GM21390 (cell line): ENCODE data around the gene ZNHIT1.
A peak's percentile ranks its signal among the peaks of the same experiment; 100 is the strongest.
"Not testable (repeated sequence)": the region's sequence is repeated elsewhere in the genome, so short reads cannot be mapped to it uniquely, and the experiment has no call there.

Source experiments
- ATAC-seq: cut with Tn5 transposase; IDR thresholded peaks from one replicate; pipeline ENCODE4 v1.9.1; 2021; ENCODE audit not compliant: unreplicated experiment

The ZNHIT1 gene

DNA sequence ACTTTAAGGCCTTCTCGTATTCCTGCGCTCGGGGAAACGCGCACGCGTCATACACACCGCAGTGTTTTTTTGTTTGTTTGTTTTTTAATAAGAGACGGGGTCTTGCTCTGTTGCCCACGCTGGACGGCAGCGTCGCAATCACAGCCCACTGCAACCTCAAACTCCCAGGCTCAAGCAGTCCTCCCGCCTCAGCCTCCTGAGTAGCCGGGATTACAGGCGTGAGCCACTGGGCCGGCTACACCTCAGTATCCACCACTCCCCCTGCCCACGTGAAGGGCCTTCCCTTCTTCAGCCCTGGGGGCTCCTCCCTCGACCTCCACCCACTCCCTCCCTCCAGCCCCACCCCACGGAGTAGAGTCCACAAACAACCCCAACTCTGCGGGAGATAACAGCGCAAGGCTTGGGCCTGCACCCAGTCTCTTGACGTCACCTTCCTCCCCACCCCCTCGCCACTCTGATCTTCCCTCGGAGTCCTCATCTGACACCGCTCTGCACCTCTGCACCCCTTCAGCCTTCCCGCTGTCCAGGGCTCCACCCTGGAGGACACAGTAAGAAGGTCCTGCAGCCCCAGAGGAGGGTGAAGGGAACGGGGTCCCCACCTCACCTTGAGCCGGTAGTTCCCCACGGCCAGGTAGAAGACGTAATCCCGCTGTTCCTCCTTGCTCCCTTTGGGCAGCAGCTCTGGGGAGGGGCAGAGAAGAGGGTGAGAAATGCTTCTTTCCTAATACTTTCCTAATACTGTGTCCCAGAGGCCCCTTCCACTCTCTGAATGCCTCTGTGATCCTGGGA, 22.5 kb downstream of the ZNHIT1 start:
- no peak for ATAC-seq

DNA sequence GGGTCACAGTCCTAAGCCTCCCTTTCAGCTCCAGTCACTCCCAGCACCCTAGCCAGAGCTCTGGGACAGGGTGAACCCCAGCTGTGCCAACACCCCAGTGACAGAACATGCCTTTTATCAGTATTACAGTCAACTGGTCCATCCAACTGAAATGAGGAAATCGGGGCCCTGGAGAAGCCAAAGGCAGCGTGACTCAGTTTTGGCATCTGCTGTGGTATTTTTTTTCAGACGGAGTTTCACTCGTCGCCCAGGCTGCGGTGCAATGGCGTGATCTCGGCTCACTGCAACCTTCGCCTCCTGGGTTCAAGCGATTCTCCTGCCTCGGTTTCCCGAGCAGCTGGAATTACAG, 23.0 kb downstream of the ZNHIT1 start:
- ATAC-seq, result no peak

DNA sequence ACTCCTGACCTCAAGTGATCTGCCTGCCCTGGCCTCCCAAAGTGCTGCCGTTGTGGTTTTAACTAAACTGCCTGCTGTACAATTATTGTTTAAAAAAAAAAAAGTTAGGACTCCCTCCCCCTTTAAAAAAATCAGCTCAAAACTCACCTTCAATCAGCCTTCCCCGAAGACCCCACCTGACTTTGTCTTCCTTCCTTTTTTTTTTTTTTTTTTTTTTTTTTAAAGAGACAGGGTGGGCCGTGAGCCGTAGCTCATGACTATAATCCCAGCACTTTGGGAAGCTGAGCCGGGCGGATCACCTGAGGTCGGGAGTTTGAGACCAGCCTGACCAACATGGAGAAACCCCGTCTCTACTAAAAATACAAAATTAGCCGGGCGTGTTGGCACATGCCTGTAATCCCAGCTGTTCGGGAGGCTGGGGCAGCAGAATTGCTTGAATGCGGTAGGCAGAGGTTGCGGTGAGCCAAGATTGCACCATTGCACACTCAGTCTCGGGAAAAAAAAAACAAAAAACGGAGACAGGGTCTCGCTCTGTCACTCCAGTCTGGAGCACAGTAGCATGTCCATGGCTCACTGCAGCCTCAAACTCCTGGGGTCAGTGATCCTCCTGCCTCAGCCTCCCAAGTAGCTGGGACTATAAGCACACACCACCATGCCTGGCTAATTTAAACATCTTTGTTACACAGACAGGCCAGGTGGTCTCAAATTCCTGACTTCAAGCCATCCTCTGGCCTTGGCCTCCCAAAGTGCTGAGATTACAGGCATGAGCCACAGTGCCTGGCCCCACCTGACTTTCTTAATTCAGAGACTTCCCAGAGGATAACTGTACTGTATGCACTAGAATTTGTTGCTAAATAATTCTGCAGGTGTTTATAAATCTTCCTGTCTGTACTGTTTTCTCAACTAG, 23.7 kb downstream of the ZNHIT1 start:
- ATAC-seq, result no peak

DNA sequence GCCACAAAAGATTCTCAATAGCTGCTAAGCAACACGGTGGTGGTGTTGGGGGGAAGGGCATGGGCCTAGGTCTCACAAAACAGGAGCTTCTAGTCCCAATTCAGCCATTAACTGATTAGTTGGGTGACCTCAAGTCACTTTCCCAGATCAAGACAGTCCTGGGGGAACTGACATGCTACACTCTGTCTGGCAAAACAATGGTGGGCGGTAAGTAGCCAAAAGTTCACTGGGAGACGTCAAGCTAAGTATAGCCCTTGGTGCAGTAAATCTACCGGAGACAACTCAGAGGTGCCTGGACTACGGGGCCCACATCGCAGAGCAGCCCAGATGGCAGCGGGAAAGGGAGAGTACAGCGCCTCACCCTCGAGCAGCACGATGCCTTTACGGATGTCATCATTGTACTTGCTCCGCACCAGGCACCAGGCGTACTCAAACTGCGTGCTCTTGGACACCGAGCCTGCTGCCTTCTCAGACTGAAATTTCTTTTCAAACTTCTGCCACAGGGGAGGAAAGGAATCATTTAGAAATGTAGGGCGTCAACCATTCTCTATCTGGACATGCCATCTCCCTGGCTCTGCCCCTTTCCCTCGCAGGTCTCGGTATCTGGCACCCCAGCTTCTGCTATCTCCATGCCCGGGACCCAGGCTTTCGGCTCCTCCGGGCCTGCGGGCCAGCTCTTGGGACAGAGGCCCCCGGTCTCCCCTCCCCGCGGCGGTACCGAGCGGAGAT, 25.8 kb downstream of the ZNHIT1 start:
- ATAC-seq, result no peak

DNA sequence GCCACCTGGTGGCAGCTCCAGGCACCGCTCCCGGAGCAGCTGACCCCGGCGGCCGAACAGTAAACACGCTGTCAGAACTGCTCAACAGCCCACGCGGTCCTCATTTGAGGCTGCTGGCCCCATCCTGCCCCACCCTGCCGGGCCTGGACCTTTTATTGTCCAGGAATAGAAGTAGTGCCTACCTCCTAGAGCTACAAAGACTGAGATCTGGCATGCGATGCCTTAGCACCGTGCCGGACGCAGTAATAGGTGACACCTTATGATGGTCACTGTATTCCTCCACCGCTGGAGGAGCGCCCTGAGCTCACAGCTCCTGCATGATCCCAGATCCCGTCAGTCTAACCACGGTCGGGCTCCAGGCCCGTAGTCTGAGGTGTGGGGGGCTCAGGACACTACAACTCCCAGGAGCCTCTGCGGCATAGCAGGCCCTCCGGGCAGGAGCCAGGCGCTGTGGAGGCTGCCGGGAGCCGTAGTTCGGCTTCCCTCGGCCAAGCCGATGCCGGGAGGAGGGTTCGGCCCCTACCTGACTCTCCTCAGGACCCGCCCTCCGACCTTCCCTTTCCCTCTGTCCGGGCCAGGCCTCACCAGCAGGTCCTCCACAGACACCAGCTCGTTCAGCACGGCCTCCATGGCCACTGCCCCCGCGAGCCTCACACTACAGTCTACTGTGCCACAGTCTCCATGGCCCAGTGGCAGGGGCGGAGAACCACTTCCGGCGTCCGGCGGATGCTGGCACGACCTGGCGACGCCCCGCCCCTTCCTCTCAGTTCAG, 26.6 kb downstream of the ZNHIT1 start, which contains the start of gene FIS1:
Gene FIS1, minus strand, starts transcription at position 707 of the 772 bp plus-strand sequence. Its CDS starts 77 bp downstream, at position 630.
- ATAC-seq, result peak; percentile 91

DNA sequence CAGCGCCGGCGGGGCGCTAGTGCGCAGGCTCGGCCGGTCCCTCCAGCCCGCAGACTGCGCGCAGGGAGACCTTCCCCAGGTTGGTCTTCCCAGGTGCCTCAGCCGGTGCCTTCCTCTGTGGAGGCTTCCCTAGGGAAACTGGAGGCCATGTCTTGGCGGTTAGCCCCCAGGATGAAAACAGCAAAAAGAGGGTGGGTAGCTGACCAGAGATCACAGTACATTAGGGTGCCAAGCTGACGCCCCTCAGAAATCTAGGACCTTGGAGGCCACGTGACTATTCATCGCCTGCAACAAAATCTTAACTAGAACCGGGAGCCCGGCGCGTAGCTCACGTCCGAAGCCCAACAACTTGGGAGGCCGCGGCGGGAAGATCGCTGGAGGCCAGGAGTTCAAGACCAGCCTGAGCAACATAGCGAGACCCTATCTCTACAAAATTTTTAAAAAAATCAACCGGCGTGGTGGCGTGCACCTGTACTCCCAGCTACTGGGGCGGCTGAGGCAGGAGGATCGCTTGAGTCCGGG, 27.2 kb downstream of the ZNHIT1 start:
- no peak for ATAC-seq

DNA sequence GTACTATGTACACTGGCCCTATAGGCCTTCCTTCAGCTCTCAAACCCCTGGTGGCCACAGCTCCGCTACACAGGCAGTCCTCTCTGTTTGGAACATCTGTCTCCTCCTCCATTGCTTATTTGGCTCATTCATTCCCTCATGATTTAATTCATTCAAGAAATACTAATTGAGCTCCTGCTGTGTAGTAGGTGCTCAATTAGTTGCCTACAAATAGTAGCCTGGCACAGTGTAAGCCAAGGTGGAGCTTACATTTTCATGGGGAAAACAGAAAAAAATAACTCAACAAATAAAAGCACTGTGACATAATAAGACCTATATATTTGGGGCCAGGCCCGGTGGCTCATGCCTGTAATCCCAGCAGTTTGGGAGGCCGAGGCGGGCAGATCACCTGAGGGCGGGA, 30.3 kb downstream of the ZNHIT1 start:
- no peak for ATAC-seq

DNA sequence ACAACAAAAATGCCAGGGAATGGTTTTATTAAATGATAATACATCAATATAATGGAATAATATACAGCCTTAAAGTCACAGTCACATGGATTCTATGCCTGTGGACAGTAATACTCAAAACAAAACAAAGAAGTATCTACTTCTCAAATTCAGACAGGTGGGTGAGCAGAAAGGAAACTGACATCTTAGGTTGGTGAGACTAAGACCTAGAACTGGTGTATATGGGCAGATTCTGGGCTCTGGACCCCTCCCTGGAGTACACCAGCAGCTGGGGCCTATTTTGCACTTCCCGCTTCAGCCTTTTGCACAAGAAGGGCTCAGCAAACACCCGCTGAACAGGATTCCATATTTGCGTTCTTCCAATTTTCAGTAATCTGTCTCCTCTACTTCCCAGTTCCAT, 32.4 kb downstream of the ZNHIT1 start:
- ATAC-seq, result no peak

DNA sequence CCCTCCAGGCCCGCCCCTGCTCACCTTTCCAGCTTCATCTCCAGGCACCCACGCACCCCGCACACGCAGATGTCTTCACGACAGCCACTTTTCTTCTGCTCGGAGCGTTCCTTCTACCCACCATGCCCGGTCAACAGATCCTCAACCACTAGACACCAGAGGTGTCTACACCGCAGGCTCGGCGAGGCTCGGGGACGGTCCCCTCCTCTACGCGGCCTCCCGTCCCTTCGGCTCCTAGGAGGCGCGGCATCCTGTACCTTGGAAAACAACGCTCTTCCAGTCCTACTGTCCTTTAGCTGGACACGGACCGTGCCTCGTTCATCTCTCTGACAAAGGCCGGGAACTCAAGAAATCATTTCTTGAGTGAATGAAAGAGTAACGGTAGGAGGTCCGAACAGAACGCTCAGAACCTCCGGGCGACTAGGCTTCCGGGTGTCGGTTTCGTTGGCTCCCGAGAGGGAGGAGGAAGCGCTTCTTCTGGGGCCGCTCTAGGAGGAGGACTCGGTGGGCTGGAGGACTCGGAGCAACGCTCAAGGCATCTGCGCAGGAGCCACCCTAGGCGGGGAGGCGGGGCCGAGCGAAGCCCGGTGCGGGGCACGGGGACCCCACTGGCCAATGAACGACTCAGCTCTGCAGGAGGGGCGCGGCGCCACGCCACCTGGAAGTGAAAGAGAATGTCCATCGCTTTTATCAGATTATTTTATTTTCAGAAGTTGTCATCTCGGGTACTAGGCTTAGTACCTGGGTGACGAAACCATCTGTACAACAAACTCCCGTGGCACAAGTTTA, 34.1 kb downstream of the ZNHIT1 start:
- ATAC-seq, result peak; percentile 97

DNA sequence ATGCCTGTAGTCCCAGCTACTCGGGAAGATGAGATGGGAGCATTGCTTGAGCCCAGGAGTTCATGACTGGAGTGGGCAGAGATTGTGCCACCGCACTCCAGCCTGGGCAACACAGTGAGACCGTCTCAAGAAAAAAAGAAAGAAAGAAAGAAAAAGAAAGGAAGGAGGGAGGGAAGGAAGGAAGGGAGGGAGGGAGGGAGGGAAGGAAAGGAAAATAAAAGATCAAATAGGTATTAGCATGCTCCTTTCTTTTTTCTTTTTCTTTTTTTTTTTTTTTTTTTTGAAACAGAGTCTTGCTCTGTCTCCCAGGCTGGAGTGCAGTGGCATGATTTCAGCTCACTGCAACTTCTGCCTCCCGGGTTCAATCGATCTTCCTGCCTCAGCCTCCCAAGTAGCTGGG, 35.2 kb downstream of the ZNHIT1 start:
- ATAC-seq, result not testable (repeated sequence)

DNA sequence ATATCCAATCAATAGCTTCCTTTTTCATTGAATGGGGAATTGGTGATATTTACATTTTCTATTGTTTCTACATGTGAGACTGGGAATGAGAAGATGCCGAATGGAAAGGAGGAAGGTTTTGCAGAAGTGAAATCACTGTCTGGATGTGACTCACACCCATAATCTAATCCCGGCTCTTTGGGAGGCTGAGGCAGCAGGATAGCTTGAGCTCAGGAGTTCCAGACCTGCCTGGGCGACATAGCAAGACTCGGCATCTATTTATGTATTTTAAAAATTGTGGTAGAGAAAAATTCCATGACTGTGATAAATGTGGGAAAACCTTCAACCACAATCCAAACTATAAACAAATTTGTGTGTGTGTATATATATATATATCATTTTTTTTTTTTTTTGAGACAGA, 37.8 kb downstream of the ZNHIT1 start:
- no peak for ATAC-seq

DNA sequence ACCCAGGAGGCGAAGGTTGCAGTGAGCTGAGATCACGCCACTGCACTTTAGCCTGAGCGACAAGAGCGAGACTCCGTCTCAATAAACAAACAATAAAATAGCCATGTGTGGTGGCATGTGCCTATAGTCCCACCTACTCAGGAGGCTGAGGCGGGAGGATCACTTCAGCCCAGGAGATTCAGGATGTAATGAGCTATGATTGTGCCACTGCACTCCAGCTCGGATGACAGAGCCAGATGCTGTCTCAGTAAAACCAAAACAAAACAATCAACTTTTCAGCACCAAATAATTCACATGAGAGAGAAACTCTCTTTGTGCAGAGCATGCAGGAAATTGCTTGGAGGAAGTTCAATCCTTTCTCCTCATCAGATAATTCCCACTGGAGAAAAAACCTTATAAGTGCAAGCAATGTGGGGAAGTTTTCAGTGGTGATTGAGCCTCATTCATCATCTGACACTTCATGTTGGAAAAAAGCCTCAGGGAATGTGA, 40.3 kb downstream of the ZNHIT1 start:
- ATAC-seq, result no peak

DNA sequence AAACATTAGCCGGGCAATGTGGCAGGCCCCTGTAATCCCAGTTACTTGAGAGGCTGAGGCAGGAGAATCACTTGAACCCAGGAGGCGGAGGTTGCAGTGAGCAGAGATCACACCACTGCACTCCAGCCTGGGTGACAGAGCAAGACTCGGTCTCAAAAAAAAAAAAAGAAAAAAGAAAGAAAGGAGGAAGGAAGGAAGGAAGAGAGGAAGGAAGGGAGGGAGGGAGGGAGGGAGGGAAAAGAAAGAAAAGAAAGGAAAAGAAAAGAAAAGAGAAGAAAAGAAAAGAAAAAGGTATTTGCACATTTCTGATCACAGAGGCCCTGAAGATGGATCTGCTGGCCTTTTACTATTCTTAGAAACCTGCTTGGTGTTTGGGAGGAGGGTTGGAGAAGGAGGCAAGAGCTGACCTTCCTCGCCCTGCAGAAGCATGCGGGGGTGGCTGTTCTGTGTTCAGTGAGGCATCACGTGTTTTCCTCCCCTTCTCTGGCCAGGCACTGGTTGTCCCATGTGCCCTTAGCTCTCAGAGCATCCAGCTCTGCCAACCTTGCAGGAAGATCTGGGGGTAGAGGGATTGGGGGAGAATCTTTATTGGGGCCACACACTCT, 46.2 kb downstream of the ZNHIT1 start:
- not testable (repeated sequence) for ATAC-seq

DNA sequence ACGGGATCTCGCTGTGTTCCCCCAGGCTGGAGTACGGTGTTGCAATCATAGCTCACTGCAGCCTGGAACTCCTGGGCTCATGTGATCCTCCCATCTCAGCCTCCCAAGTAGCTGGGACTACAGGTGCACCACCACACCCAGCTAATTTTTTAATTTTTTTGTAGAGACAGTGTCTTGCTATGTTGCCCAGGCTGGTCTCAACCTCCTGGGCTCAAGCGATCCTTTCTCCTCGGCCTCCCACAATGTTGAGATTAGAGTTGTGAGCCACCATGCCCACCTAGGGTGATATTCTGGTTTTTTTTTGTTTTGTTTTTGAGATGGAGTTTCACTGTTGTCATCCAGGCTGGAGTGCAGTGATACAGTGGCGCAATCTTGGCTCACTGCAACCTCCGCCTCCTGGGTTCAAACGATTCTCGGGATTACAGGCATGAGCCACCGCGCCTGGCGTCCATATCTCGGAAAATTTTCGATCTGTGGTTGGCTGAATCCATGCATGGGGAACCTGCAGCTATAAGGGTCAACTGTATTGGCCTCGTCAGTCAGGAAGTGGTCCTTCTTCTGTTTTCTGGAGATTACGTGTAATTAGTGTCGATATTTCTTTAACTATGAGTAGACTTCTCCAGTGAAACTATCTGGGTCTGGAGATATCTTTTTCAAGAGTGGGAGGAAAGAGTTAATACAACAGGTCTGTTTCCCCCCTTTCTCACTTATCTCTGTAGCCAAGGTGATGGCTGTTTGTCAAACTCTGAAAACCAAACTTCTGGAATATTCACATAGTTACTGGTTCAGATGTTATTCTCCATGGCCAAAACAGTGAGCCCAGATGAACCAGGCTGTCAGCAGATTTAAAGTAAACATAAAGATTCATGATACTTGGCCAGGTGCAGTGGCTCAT, 47.9 kb downstream of the ZNHIT1 start:
- ATAC-seq, result no peak

DNA sequence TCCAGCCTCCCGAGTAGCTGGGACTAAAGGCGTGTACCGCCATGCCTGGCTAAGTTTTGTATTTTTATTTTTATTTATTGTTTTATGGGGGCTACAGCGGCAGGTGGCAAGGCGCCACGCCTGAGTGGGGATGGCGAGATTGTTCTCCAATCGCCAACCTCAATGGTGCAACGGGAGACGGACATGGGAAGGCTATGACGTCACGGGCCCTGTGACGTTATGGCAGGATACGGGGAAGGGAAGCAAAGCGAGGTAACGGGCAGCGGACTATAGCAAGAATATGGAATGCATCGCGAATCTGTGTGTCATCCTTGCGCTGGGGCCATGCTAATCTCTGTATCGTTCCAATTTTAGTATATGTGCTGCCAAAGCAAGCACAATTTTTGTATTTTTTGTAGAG, 51.7 kb downstream of the ZNHIT1 start:
- ATAC-seq, result no peak

DNA sequence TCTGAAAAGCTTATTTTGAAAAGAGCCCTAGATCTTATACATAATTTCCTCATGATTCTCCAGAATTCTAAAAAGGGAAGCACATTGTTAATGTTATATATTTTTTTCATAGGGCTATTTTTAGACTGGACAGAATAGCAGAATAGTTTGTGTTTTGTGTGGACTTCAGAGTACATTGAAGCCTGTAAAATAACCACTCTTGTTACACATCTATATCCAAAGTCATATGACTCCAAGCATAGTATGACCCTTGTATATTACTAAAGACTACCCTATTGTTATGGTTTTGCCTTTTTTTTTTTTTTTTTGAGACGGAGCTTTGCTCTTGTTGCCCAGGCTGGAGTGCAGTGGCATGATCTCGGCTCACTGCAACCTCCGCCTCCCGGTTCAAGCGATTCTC, 53.1 kb downstream of the ZNHIT1 start:
- no peak for ATAC-seq

DNA sequence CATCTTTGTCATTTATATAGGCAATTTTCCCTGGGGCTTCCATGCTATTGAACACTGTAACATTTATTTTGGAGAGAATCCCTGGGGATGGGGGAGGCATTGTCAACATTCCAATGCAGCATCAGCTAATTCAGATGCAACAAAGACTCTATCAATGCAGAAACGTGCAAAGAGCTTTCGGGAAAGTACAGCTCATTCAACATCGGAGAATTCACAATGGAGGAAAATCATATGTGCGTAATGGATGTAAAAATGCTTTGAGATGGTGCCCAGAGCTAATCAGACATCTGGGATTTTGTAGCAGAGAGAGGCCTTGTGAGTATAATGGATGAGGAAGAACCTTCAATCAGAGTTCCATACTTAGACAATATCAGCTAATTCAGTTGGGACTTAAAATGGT, 55.2 kb downstream of the ZNHIT1 start:
- no peak for ATAC-seq
